Measurements from ENCODE around the gene EMC8.
"Not testable (repeated sequence)": the region's sequence is repeated elsewhere in the genome, so short reads cannot be mapped to it uniquely, and the experiment has no call there.

DNA sequence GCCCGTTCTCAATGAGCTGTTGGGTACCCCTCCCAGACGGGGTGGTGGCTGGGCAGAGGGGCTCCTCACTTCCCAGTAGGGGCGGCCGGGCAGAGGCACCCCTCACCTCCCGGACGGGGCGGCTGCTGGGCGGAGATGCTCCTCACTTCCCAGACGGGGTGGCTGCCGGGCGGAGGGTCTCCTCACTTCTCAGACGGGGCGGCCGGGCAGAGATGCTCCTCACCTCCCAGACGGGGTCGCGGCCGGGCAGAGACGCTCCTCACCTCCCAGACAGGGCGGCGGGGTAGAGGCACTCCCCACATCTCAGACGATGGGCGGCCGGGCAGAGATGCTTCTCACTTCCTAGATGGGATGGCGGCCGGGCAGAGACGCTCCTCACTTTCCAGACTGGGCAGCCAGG is 8.8 kb upstream of the EMC8 start:
- TF ChIP-seq, protein P1, sequence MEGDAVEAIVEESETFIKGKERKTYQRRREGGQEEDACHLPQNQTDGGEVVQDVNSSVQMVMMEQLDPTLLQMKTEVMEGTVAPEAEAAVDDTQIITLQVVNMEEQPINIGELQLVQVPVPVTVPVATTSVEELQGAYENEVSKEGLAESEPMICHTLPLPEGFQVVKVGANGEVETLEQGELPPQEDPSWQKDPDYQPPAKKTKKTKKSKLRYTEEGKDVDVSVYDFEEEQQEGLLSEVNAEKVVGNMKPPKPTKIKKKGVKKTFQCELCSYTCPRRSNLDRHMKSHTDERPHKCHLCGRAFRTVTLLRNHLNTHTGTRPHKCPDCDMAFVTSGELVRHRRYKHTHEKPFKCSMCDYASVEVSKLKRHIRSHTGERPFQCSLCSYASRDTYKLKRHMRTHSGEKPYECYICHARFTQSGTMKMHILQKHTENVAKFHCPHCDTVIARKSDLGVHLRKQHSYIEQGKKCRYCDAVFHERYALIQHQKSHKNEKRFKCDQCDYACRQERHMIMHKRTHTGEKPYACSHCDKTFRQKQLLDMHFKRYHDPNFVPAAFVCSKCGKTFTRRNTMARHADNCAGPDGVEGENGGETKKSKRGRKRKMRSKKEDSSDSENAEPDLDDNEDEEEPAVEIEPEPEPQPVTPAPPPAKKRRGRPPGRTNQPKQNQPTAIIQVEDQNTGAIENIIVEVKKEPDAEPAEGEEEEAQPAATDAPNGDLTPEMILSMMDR (IDR thresholded peaks at IDR 0.05; ENCODE audit: low read depth, low read length), result not testable (repeated sequence)
- not testable (repeated sequence) for TF ChIP-seq EZH2phosphoT487 (IDR thresholded peaks at IDR 0.05; ENCODE audit: low read depth)

All from OCI-LY3 (cell line).